PC-3 (cell line): ENCODE measurements around the gene LRRTM4. TPM values are rescaled to one million over a fixed set of nuclear protein-coding genes. Genes with fewer than 3 reads are reported as not detected.

Experiments used
- ATAC-seq: fragments of 200-7000 bp; cut with Tn5 transposase; 2 replicates; pipeline ENCODE4 v1.9.1; 2020; ENCODE audit warnings: mild to moderate bottlenecking, moderate library complexity
- BruUV-seq: library from RNA; stranded (reverse); fragments of 400-500 nt; replicated peaks from 2 replicates; lab custom pipeline; 2021; lab: Mats Ljungman, UMichigan
- CTCF ChIA-PET: fragments of 300-600 bp; sonication (Branson Sonifier 250); formaldehyde crosslinking; loops from one replicate; lab custom pipeline; 2022; ENCODE audit warnings: antibody characterized with exemption; lab: Charles Lee
- POLR2A ChIA-PET: fragments of 300-600 bp; sonication (Branson Sonifier 250); formaldehyde crosslinking; loops from one replicate; lab custom pipeline; 2022; ENCODE audit warnings: antibody characterized with exemption; ENCODE audit not compliant: unreplicated experiment; lab: Charles Lee
- DNase-seq: peaks from one replicate; pipeline ENCODE4 v3.0.0-alpha.2; 2015
- H2AFZ ChIP-seq: fragments of 300-600 bp; sonication (generic); 2 replicates; pipeline ENCODE4 v1.6.0; 2016; ENCODE audit warnings: antibody characterized with exemption, low read length
- H3F3A ChIP-seq: fragments of 300-600 bp; sonication (generic); one replicate; pipeline ENCODE4 v1.6.0; 2017; ENCODE audit warnings: antibody characterized with exemption, low read length, control low read depth, mild to moderate bottlenecking; ENCODE audit not compliant: unreplicated experiment
- H3K27ac ChIP-seq: fragments of 300-600 bp; sonication (generic); 2 replicates; pipeline ENCODE4 v1.5.1; 2016; ENCODE audit warnings: mild to moderate bottlenecking, low read length
- H3K27me3 ChIP-seq: fragments of 300-600 bp; sonication (generic); 2 replicates; pipeline ENCODE4 v1.6.1; 2016; ENCODE audit warnings: low read length, mixed read lengths
- H3K36me3 ChIP-seq: fragments of 300-600 bp; sonication (generic); 2 replicates; pipeline ENCODE4 v1.6.1; 2016; ENCODE audit warnings: low read depth, mixed run types, low read length, mixed read lengths
- H3K4me1 ChIP-seq: fragments of 300-600 bp; sonication (generic); 2 replicates; pipeline ENCODE4 v1.5.1; 2016; ENCODE audit warnings: low read length; ENCODE audit not compliant: insufficient read depth
- H3K4me2 ChIP-seq: fragments of 300-600 bp; sonication (generic); 2 replicates; pipeline ENCODE4 v1.6.0; 2016; ENCODE audit warnings: low read length
- H3K4me3 ChIP-seq: fragments of 300-600 bp; sonication (generic); 2 replicates; pipeline ENCODE4 v1.5.1; 2016; ENCODE audit warnings: mild to moderate bottlenecking, low read length, mixed read lengths
- H3K79me2 ChIP-seq: fragments of 300-600 bp; sonication (generic); 2 replicates; pipeline ENCODE4 v1.6.1; 2017; ENCODE audit warnings: low read length, mixed read lengths
- H3K9ac ChIP-seq: fragments of 300-600 bp; sonication (generic); 2 replicates; pipeline ENCODE4 v1.6.0; 2016; ENCODE audit warnings: mild to moderate bottlenecking, low read length
- H3K9me2 ChIP-seq: fragments of 300-600 bp; sonication (generic); replicated peaks from 2 replicates; pipeline ENCODE4 v1.6.1; 2016; ENCODE audit warnings: mixed run types, low read length, mixed read lengths
- H3K9me3 ChIP-seq: fragments of 300-600 bp; sonication (generic); 2 replicates; pipeline ENCODE4 v1.6.1; 2016; ENCODE audit warnings: low read length, mixed read lengths
- H4K20me1 ChIP-seq: fragments of 300-600 bp; sonication (generic); 2 replicates; pipeline ENCODE4 v1.6.1; 2016; ENCODE audit warnings: low read length, mixed read lengths
- CTCF ChIP-seq: fragments of 300-600 bp; sonication (generic); conservative IDR thresholded peaks from 2 replicates; pipeline ENCODE4 v1.5.1; 2017; ENCODE audit warnings: antibody characterized with exemption, low read depth, mild to moderate bottlenecking, low read length
- EZH2 ChIP-seq: fragments of 300-600 bp; sonication (generic); IDR thresholded peaks from one replicate; pipeline ENCODE4 v1.6.1; 2017; ENCODE audit warnings: antibody characterized with exemption, mild to moderate bottlenecking, low read length; ENCODE audit not compliant: unreplicated experiment
- EZH2phosphoT487 ChIP-seq: fragments of 300-600 bp; sonication (generic); IDR thresholded peaks from 2 replicates; pipeline ENCODE4 v1.6.1; 2018; ENCODE audit warnings: mild to moderate bottlenecking, antibody characterized with exemption, low read length, borderline replicate concordance
- intact Hi-C: fragments of 100-400 bp; cut with micrococcal nuclease; formaldehyde crosslinking; loops from 2 replicates; pipeline ENCODE4 v1.9.0; 2023
- total RNA-seq: library from RNA; depleted of rRNA; stranded (reverse); fragments of >200 nt; gene quantifications from 2 replicates; pipeline ENCODE4 v1.2.3, GENCODE V29; 2014

The LRRTM4 gene
- total RNA-seq, 1 experiment from 2014 or later = not detected

GRCh38 chr2:77294474-77294873, 227.7 kb downstream of the LRRTM4 start:
- ATAC-seq (no peak), DNase-seq (no peak)
- Histone ChIP-seq H3K4me3 (no peak overlapping the region), H3K79me2 (no peaks in the 10 kb centered on the region), H3K9me3 (0 out of 2 replicates have a peak, but pooled peaks cover 3% of the 10 kb centered on the region), H3K9me2 (no peaks in the 10 kb centered on the region), H3K27ac (no peak overlapping the region), H3K36me3 (no peaks in the 10 kb centered on the region), H3K9ac (no peak overlapping the region), H4K20me1 (no peaks in the 10 kb centered on the region), H3K4me2 (no peak overlapping the region), H3K27me3 (no peaks in the 10 kb centered on the region), H3F3A (no peaks in the 10 kb centered on the region), H2AFZ (no peak overlapping the region), H3K4me1 (no peaks in the 10 kb centered on the region)
- intact Hi-C loops = no loop called here
- ChIA-PET CTCF (no interaction called here), POLR2A (no interaction called here)
- BruUV-seq = no TSS peak
- no peak for TF ChIP-seq CTCF
- no peak for TF ChIP-seq EZH2
- no peak for TF ChIP-seq EZH2phosphoT487

DNA sequence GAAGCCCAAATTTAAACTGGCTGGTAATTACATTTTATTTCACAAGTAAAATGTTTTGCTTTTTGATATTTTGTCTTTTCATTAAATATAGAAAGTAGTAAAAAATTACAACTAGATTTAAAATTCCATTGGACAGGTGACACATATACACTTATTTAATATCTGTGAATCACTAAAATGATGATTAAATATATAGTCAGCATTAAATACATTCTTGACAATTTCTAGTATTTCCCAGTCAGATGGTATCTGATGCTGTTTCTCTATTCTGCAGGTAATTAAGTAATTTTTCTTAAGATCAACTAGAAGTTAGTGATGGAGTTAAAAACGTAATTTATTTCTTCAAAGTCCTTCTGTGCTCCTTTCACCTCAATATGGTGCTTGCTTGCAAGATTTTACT, 237.8 kb downstream of the LRRTM4 start:
- CTCF ChIA-PET = no interaction called here

More for the DNA sequence above, 237.8 kb downstream of the LRRTM4 start:
- no peaks in the 10 kb centered on the region for H3K27me3 ChIP-seq
- POLR2A ChIA-PET = no interaction called here
- no peak for TF ChIP-seq CTCF
- TF ChIP-seq EZH2 = no peak
- TF ChIP-seq EZH2phosphoT487 = no peak
- H4K20me1 ChIP-seq = no peaks in the 10 kb centered on the region
- no peak overlapping the region for H3K4me3 ChIP-seq
- no peaks in the 10 kb centered on the region for H3K36me3 ChIP-seq
- no peaks in the 10 kb centered on the region for H3F3A ChIP-seq
- intact Hi-C loops = no loop called here
- no peak overlapping the region for H3K9ac ChIP-seq
- no peak overlapping the region for H3K27ac ChIP-seq
- ATAC-seq = no peak
- no TSS peak for BruUV-seq
- no peak overlapping the region for H3K4me2 ChIP-seq
- H3K9me3 ChIP-seq = no peaks in the 10 kb centered on the region; the same call in 1 of the 2 replicates
- no peak overlapping the region for H2AFZ ChIP-seq
- no peak for DNase-seq
- H3K9me2 ChIP-seq = no peaks in the 10 kb centered on the region
- no peaks in the 10 kb centered on the region for H3K79me2 ChIP-seq
- no peaks in the 10 kb centered on the region for H3K4me1 ChIP-seq
